ENCODE results near the gene CDIPT. TPM values are rescaled to one million over a fixed set of nuclear protein-coding genes. Genes with fewer than 3 reads are reported as not detected.
A peak's percentile ranks its signal among the peaks of the same experiment; 100 is the strongest.

Gene CDIPT
- total RNA-seq, 2 donors from 2014 or later, result 135 to 138 TPM

DNA sequence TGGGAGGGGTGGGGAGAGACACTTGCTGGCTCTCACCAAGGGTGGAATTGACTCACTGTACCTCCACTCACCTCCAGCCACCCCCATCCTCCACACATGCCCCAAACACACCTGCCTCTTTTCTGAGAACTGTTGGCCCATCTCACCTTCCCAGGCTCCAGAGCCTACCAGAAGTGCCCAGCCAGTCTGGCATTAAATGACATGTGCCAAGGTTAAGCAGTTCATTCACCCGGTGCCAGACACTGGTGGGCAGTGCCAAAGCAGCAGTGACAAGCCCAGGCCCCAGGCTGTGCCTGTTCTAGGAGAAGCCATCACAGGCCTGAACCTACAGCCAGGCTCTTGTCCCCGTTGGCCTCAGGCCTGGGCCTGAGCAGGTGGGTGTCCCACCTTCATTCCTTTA, 31.5 kb downstream of the CDIPT start:
- Histone ChIP-seq H3K4me3 (no peak overlapping the region), H3K27ac (no peak overlapping the region), H3K4me1 (no peaks in the 10 kb centered on the region), H3K9me3 (no peaks in the 10 kb centered on the region), H3K27me3 (no peaks in the 10 kb centered on the region), H3K36me3 (peaks cover 54% of the 10 kb centered on the region)
- no peak for DNase-seq (ENCODE audit: low spot score)
- TF ChIP-seq, protein P1, sequence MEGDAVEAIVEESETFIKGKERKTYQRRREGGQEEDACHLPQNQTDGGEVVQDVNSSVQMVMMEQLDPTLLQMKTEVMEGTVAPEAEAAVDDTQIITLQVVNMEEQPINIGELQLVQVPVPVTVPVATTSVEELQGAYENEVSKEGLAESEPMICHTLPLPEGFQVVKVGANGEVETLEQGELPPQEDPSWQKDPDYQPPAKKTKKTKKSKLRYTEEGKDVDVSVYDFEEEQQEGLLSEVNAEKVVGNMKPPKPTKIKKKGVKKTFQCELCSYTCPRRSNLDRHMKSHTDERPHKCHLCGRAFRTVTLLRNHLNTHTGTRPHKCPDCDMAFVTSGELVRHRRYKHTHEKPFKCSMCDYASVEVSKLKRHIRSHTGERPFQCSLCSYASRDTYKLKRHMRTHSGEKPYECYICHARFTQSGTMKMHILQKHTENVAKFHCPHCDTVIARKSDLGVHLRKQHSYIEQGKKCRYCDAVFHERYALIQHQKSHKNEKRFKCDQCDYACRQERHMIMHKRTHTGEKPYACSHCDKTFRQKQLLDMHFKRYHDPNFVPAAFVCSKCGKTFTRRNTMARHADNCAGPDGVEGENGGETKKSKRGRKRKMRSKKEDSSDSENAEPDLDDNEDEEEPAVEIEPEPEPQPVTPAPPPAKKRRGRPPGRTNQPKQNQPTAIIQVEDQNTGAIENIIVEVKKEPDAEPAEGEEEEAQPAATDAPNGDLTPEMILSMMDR (IDR thresholded peaks at IDR 0.05), result no peak

DNA sequence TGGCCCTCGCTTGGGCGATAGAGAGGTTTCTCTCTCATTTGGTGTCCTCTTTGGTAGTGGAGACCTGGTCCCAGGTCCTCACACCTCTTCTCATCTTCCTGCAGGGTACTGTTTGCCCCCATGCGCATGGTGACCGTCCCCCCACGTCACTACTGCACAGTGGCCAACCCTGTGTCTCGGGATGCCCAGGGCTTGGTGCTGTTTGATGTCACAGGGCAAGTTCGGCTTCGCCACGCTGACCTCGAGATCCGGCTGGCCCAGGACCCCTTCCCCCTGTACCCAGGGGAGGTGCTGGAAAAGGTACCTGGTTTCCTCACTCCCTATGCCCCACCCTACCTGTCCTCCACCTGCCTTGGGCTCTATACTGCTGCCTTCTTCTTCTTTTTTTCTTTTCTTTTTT, 32.3 kb downstream of the CDIPT start:
- H3K4me1 ChIP-seq, result peaks cover 0 to 5% of the 10 kb centered on the region in 2 donors
- TF ChIP-seq, protein P1 (IDR thresholded peaks at IDR 0.05), result no peak
- H3K27me3 ChIP-seq, result no peaks in the 10 kb centered on the region
- no peak overlapping the region for H3K4me3 ChIP-seq
- peaks cover 47% of the 10 kb centered on the region for H3K36me3 ChIP-seq
- no peaks in the 10 kb centered on the region for H3K9me3 ChIP-seq
- DNase-seq (ENCODE audit: low spot score), result no peak
- no peak overlapping the region for H3K27ac ChIP-seq

DNA sequence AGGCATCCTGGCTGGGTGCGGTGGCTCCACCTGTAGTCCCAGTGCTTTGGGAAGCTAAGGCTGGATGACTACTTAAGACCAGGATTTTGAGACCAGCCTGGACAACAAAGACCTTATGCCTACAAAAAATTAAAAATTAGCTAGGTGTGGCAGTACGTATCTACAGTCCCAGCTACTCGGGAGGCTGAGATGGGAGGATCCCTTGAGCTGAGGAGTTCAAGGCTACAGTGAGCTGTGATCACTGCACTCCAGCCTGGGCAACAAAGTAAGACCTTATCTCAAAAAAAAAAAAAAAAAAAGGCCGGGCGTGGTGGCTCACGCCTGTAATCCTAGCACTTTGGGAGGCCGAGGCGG, 36.7 kb downstream of the CDIPT start:
- peaks cover 0 to 48% of the 10 kb centered on the region in 2 donors for H3K4me1 ChIP-seq
- DNase-seq (ENCODE audit: low spot score), result no peak
- no peaks in the 10 kb centered on the region for H3K27me3 ChIP-seq
- no peaks in the 10 kb centered on the region for H3K9me3 ChIP-seq
- H3K27ac ChIP-seq, result peak overlapping the region; percentile 81 to 82
- TF ChIP-seq, protein P1 (IDR thresholded peaks at IDR 0.05), result no peak
- H3K36me3 ChIP-seq, result peaks cover 6% of the 10 kb centered on the region
- H3K4me3 ChIP-seq, result no peak overlapping the region

DNA sequence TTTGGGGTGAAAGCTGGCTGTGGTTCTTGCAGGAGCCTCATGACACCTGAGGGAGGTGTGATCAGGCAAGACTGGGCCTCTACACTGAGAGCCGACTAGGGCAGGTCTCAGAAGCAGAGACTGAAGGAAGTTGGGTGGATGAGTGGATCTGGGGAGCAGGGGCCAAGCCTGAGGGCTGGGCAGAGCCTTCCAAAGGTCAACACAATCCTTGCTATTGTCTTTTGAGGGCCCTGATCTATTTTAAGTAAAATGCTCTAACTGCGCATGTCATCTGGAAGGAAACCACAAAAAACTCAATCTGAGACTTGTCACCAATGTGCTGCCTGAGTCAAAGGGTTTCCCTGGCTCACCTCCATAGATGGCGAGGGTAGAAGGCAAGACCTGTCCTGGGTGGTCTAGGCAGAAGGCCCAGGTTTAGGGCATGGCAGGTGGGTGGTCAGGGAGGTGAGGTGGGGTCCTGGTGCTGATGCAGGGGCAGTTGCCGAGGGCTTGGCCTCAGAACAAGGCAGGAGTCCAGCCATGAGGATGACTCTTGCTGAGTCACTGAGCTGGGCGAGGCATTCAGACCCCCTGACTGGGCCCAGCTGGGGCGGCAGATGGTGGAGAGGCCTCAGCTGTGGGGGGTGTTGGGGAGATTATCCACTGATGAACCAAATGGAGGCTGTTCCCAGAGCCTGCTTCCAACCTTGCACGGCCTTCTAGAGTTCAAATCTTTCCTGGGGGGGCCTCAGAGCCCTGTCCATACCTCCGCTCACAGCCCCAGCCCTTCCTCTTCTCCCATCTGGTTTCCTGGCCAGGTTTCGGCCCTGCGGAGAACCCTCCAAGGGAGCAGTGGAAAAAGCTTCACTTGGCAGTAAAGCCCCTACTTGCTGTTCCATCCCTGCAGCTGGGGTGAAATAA, 37.6 kb downstream of the CDIPT start:
- H3K4me1 ChIP-seq, result peaks cover 0 to 55% of the 10 kb centered on the region in 2 donors
- DNase-seq (ENCODE audit: low spot score), result peak; percentile 81
- TF ChIP-seq, protein P1 (IDR thresholded peaks at IDR 0.05), result no peak

DNA sequence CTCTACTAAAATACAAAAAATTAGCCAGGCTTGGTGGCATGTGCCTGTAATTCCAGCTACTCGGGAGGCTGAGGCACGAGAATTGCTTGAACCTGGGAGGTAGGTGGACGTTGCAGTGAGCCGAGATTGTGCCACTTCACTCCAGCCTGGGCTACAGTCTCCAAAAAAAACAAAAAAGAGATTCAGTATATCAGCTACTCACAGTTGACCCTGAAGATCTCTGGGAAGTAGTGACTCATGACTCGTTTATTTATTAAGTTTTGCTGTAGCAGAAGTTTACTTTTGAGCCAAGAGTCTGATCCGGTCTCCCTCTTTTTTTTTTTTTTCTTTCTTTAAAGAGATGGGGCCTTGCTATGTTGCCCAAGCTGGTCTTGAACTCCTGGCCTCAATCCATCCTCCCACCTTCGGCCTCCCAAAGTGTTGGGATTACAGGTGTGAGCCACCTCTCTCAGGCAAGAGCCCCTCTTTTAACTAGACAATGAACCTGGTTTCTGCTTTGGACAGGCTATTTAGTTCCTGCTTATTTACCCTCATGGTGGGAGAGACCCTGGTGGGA, 38.4 kb downstream of the CDIPT start:
- TF ChIP-seq, protein P1 (IDR thresholded peaks at IDR 0.05), result no peak
- Histone ChIP-seq H3K27ac (peak overlapping the region; percentile 81 to 82), H3K4me3 (no peak overlapping the region), H3K36me3 (no peaks in the 10 kb centered on the region), H3K4me1 (peaks cover 0 to 62% of the 10 kb centered on the region in 2 donors), H3K9me3 (no peaks in the 10 kb centered on the region), H3K27me3 (no peaks in the 10 kb centered on the region)
- no peak for DNase-seq (ENCODE audit: low spot score)

More for the DNA sequence above, 37.6 kb downstream of the CDIPT start:
- H3K9me3 ChIP-seq, result no peaks in the 10 kb centered on the region
- no peaks in the 10 kb centered on the region for H3K36me3 ChIP-seq
- peak overlapping the region; percentile 81 to 82 for H3K27ac ChIP-seq
- no peaks in the 10 kb centered on the region for H3K27me3 ChIP-seq
- H3K4me3 ChIP-seq, result no peak overlapping the region
